ENCODE data around the gene RACK1.
A peak's percentile ranks its signal among the peaks of the same experiment; 100 is the strongest.
"Not testable (repeated sequence)": the region's sequence is repeated elsewhere in the genome, so short reads cannot be mapped to it uniquely, and the experiment has no call there.

The RACK1 gene

DNA sequence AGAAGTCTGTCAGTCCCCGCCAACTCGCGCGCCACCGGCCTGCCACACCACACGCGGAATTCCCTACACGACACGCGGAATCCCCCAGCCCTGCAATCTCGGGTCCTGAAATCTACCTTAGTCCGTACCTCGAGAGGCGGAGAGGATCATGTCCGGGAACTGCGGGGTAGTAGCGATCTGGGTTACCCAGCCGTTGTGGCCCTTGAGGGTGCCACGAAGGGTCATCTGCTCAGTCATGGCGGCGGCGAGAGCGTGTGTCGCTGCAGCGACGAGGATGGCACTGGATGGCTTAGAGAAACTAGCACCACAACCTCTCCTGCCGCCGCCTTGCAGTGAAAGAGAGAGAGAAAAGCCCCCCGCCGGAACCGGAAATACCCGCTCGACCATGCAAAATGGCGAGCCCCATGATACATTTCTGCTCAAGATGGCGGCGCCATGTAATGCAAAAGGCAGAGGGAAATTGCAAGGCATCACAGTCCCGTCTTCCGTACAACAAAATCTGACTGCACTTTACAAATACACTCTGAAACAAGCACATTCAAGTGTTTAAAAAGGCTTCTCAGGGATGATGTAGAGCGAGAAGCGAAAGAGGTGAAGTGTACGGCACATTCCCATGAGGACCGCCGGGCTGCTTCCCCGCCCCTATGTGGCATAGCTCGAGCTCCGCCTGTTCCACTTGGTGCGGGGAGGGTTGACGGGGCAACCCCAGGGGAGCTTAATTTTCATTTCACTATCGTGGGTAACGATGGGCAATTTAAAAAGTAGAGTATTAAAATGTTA, at the start of gene RACK1:
Gene RACK1 (minus strand): TSS at position 343 of the 780 bp plus-strand sequence. CDS start 106 bp downstream, at position 237.
- Mint-ChIP-seq H3K9me3 (no peaks in the 10 kb centered on the region), H3K27ac (peak within 1 kb of the TSS; percentile 99 to 100 (median 99)), H3K27me3 (ENCODE audit: low read depth) (no peaks in the 10 kb centered on the region), H3K36me3 (ENCODE audit: low read depth) (peaks cover 34% of the 10 kb centered on the region), H3K4me3 (peak within 1 kb of the TSS; percentile 95 to 98 (median 96)), H3K4me1 (peaks cover 57% of the 10 kb centered on the region)
- no peak for TF ChIP-seq CTCF (IDR thresholded peaks at IDR 0.05; ENCODE audit: unreplicated experiment in 3 of 3)

GRCh38 chr5:181287331-181287730, 43.6 kb upstream of the RACK1 start:
- not testable (repeated sequence) for H3K4me3 Mint-ChIP-seq; H3K27me3 Mint-ChIP-seq (ENCODE audit: low read depth); H3K9me3 Mint-ChIP-seq; H3K4me1 Mint-ChIP-seq
- Mint-ChIP-seq H3K36me3 (ENCODE audit: low read depth) (peaks cover 24% of the 10 kb centered on the region), H3K27ac (peak overlapping the region in 1 of 3 experiments; percentile 41)

DNA sequence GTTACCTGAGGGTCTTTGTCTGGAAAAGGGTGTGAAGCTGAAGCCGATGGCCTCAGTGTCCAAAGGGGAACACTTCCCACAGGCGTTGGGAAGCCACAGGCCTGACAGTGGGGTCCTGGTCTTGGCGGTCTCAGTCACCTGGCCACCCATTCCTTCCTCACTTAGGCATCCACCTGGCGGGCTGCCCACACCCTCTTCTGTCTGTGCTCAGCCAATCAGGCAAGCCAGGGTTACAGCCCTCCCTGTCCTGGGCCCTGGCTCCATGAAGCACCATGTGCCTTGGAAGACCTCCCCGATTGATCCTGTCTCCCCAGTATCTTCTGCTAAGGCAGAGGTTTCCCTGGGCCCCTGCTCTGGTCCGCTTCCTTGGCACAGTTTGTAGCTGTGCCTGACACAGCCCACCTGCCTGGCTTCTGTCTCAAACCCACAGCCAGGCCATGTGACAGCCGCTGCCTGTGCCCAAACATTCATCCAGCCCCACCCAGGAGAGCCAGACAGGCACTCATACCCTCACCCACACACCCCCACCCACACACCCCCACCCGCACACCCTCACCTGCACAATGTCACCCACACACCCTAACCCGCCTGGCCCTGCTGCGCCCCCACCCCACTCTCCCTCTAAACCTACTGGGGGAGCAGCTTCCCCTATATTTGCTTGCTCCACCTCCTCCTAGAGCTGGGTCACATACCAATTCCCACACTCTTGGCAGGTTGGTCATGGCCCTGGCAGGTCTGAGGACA, 42.4 kb upstream of the RACK1 start:
- not testable (repeated sequence) for H3K4me3 Mint-ChIP-seq, H3K27ac Mint-ChIP-seq

DNA sequence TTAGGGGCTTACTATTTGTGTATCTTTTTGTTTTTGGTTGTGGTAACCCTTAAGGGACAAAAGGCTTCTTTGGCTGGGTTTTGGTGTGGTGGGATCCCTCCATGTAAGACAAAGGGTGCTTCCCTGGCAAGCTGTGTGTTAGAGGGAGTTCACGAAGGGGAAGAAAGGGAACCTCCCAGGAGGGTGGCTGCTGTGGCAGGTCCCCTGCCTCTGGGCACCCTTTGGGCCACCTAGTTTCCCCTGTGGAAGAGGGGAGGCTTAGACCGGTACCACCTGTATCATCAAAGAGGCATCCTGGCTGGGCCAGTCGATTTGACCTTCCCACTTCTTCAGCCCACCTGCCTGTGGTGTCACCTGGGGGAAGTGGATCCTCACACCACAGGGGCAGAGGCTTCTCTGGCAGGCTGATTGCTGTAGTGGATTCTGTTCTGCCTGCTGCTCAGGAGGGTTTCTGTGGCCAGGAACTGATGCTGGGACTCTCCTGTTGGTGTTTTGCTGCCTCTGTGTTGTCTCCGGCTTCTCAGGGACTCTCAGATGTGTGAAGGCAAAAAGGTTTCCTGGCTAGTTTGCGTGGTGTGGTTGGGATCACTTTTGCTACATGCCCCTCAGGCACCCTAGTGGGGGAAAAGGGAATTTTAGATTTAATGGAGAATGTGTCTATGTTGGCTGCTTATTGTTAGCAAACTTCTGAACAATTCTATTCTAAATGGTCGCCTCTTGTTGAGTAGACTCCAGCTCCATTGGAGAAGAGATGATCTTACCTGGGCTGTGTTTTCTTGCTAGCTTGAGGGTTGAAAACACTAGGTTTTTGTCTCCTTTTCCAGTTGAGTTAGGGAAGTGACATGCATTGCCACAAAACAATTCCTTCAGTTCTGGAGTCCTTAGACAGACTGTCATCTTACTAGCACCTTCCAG, 40.4 kb upstream of the RACK1 start:
- not testable (repeated sequence) for H3K9me3 Mint-ChIP-seq; H3K27me3 Mint-ChIP-seq (ENCODE audit: low read depth)
- H3K4me3 Mint-ChIP-seq = peak overlapping the region in 2 of 3 experiments; percentile 86 to 90
- peaks cover 10% of the 10 kb centered on the region for H3K4me1 Mint-ChIP-seq
- TF ChIP-seq CTCF (IDR thresholded peaks at IDR 0.05; ENCODE audit: unreplicated experiment in 3 of 3) = peak; percentile 23 to 37 (median 35)
- H3K27ac Mint-ChIP-seq = peak overlapping the region in 2 of 3 experiments; percentile 31 to 78
- H3K36me3 Mint-ChIP-seq (ENCODE audit: low read depth) = peaks cover 24% of the 10 kb centered on the region

More for the DNA sequence above, 42.4 kb upstream of the RACK1 start:
- Mint-ChIP-seq H3K36me3 (ENCODE audit: low read depth) (peaks cover 24% of the 10 kb centered on the region), H3K4me1 (peaks cover 10% of the 10 kb centered on the region)
- not testable (repeated sequence) for H3K9me3 Mint-ChIP-seq; H3K27me3 Mint-ChIP-seq (ENCODE audit: low read depth)

- Mint-ChIP-seq H3K4me3 (peak overlapping the region in 1 of 3 experiments; percentile 86), H3K27me3 (ENCODE audit: low read depth) (no peaks in the 10 kb centered on the region), H3K4me1 (peaks cover 10% of the 10 kb centered on the region), H3K9me3 (no peaks in the 10 kb centered on the region), H3K27ac (no peak overlapping the region), H3K36me3 (ENCODE audit: low read depth) (peaks cover 23% of the 10 kb centered on the region)
- TF ChIP-seq CTCF (IDR thresholded peaks at IDR 0.05; ENCODE audit: unreplicated experiment in 3 of 3) = no peak
Observed at GRCh38 chr5:181283347-181283746, 39.6 kb upstream of the RACK1 start.

GRCh38 chr5:181282874-181283273, 39.2 kb upstream of the RACK1 start:
- Mint-ChIP-seq H3K4me1 (peaks cover 10% of the 10 kb centered on the region), H3K36me3 (ENCODE audit: low read depth) (peaks cover 19% of the 10 kb centered on the region), H3K27me3 (ENCODE audit: low read depth) (no peaks in the 10 kb centered on the region), H3K9me3 (no peaks in the 10 kb centered on the region), H3K27ac (no peak overlapping the region), H3K4me3 (peak overlapping the region in 1 of 3 experiments; percentile 86)
- no peak for TF ChIP-seq CTCF (IDR thresholded peaks at IDR 0.05; ENCODE audit: unreplicated experiment in 3 of 3)

- Mint-ChIP-seq H3K36me3 (ENCODE audit: low read depth) (peaks cover 14% of the 10 kb centered on the region), H3K4me1 (peaks cover 10% of the 10 kb centered on the region)
- H3K27ac Mint-ChIP-seq; H3K9me3 Mint-ChIP-seq; H3K27me3 Mint-ChIP-seq (ENCODE audit: low read depth); H3K4me3 Mint-ChIP-seq: not testable (repeated sequence)
Observed at GRCh38 chr5:181282415-181282814, 38.7 kb upstream of the RACK1 start.
